C1 segment of cervical spinal cord (tissue), 14 donors: Measurements from ENCODE around the gene NUP85.
"Not testable (repeated sequence)": the region's sequence is repeated elsewhere in the genome, so short reads cannot be mapped to it uniquely, and the experiment has no call there.

ENCODE experiments used
- DNase-seq, 14 donors: peaks; one replicate each; lab custom pipeline; 2025; lab: John Stamatoyannopoulos, UW

NUP85 gene

GRCh38 chr17:75266316-75267152, 61.1 kb downstream of the NUP85 start:
- DNase-seq, result peak in 1 of 14 donors; percentile 26

- DNase-seq, result peak in 6 of 14 donors; percentile 22 to 54 (median 26)
Observed at GRCh38 chr17:75267153-75267410, 61.6 kb downstream of the NUP85 start.

GRCh38 chr17:75267411-75268232, 62.1 kb downstream of the NUP85 start:
- no peak for DNase-seq

GRCh38 chr17:75269844-75270217, 64.4 kb downstream of the NUP85 start:
- no peak for DNase-seq

GRCh38 chr17:75270218-75270965, 64.9 kb downstream of the NUP85 start:
- DNase-seq, result peak in 12 of 14 donors; percentile 30 to 75 (median 59)

GRCh38 chr17:75270966-75271232, 65.4 kb downstream of the NUP85 start, which contains the start of gene MIF4GD:
Gene MIF4GD (minus strand): TSS chr17:75271231. CDS start chr17:75270195, 1,036 bp downstream.
- peak in 1 of 14 donors; percentile 72 for DNase-seq

GRCh38 chr17:75271233-75271954, 65.9 kb downstream of the NUP85 start:
- DNase-seq, result peak in 13 of 14 donors; percentile 30 to 88 (median 70)

GRCh38 chr17:75271955-75272847, 66.7 kb downstream of the NUP85 start:
- DNase-seq, result peak in 5 of 14 donors; percentile 9 to 58 (median 27)

GRCh38 chr17:75272848-75273184, 67.3 kb downstream of the NUP85 start:
- peak in 1 of 14 donors; percentile 29 for DNase-seq

- no peak for DNase-seq
Observed at GRCh38 chr17:75273977-75274708, 68.7 kb downstream of the NUP85 start.

GRCh38 chr17:75277664-75278071, 72.2 kb downstream of the NUP85 start:
- no peak for DNase-seq

- not testable (repeated sequence) for DNase-seq
Observed at GRCh38 chr17:75280189-75280588, 74.7 kb downstream of the NUP85 start.

- DNase-seq, result no peak
Observed at GRCh38 chr17:75285123-75285522, 79.6 kb downstream of the NUP85 start.
